Activated T-cell treated with anti-CD3 and anti-CD28 coated beads, Interleukin-2, amount 50 U/mL, for 24 hours (primary cell): ENCODE results near the gene SH3D19.

ENCODE experiments used
- DNase-seq: peaks from one replicate; pipeline ENCODE4 v3.0.0-alpha.2; 2020
- H3K27ac Mint-ChIP-seq: 2 replicates; pipeline ENCODE4 v1.8.0; 2020; ENCODE audit warnings: mild to moderate bottlenecking, mixed read lengths
- H3K27me3 Mint-ChIP-seq: 2 replicates; pipeline ENCODE4 v1.8.0; 2020; ENCODE audit warnings: mixed read lengths
- H3K36me3 Mint-ChIP-seq: 2 replicates; pipeline ENCODE4 v1.8.0; 2020; ENCODE audit warnings: low read depth, mixed read lengths
- H3K4me1 Mint-ChIP-seq: 2 replicates; pipeline ENCODE4 v1.8.0; 2020; ENCODE audit warnings: low read depth, mixed read lengths
- H3K4me3 Mint-ChIP-seq: 2 replicates; pipeline ENCODE4 v1.8.0; 2020; ENCODE audit warnings: mild to moderate bottlenecking, moderate library complexity, mixed read lengths
- H3K9me3 Mint-ChIP-seq: 2 replicates; pipeline ENCODE4 v1.8.0; 2020; ENCODE audit warnings: mixed read lengths

Gene SH3D19

DNA sequence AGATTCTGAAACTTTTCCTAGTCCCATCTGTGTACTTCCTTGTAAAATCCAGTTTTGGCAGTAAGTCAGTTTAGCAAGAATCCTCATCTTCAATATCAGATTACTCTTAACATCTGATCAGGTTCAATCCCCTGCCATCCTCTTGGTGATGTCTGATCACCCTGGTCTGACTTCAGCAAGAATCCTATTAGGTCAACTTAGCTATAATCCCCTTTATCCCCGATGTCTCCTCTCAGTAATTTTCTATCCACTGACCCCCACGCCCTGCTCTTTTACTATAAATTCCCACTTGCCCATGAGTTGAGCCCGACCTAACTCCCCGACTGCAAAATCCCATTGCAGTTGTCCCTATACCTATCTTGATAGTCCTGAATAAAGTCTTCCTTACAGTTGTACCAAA, 106.3 kb downstream of the SH3D19 start:
- Mint-ChIP-seq H3K36me3 (no peaks in the 10 kb centered on the region), H3K4me3 (no peak overlapping the region), H3K27ac (no peak overlapping the region), H3K27me3 (peaks cover 24% of the 10 kb centered on the region), H3K4me1 (no peaks in the 10 kb centered on the region), H3K9me3 (no peaks in the 10 kb centered on the region)
- DNase-seq, result no peak

DNA sequence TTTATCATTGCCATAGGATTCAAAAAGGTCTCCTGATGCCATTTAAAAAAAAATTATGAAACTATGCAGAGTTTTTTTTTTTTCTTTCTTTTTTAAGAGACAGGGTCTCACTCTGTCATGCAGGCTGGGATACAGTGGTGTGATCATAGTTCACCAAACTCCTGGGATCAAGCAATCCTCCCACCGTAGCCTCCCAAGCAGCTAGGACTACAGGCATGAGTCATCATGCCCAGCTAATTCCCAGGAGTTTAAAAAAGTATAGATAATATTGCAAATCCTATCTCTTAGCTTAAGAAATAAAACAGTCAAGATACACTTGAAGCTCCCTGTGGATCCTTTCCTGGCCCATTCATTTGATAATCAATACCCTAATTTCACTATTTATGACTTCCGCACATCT, 107.1 kb downstream of the SH3D19 start:
- no peaks in the 10 kb centered on the region for H3K36me3 Mint-ChIP-seq
- H3K27ac Mint-ChIP-seq, result no peak overlapping the region
- no peaks in the 10 kb centered on the region for H3K9me3 Mint-ChIP-seq
- no peak for DNase-seq
- no peak overlapping the region for H3K4me3 Mint-ChIP-seq
- no peaks in the 10 kb centered on the region for H3K4me1 Mint-ChIP-seq
- peaks cover 17% of the 10 kb centered on the region for H3K27me3 Mint-ChIP-seq

DNA sequence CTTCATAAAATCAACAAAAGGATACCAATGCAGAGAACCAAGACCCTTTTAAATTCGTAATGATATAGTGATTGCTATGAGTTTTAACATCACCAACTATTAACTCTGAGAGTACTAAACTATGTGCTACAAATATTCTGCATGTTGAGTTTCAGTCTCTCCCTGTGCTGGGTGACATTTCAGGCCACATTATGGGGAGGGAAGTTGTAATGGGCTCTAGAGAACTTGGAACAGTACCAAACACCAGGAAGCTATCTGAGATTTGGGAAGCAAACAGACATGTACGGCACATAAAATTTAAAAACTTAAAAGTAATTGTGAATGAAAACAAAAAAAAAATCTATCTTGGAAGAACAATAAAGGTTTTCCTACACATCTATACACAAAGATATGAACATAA, 108.1 kb downstream of the SH3D19 start:
- no peak overlapping the region for H3K4me3 Mint-ChIP-seq
- no peaks in the 10 kb centered on the region for H3K9me3 Mint-ChIP-seq
- peaks cover 18% of the 10 kb centered on the region for H3K27me3 Mint-ChIP-seq
- no peaks in the 10 kb centered on the region for H3K4me1 Mint-ChIP-seq
- no peak for DNase-seq
- no peaks in the 10 kb centered on the region for H3K36me3 Mint-ChIP-seq
- H3K27ac Mint-ChIP-seq, result no peak overlapping the region

DNA sequence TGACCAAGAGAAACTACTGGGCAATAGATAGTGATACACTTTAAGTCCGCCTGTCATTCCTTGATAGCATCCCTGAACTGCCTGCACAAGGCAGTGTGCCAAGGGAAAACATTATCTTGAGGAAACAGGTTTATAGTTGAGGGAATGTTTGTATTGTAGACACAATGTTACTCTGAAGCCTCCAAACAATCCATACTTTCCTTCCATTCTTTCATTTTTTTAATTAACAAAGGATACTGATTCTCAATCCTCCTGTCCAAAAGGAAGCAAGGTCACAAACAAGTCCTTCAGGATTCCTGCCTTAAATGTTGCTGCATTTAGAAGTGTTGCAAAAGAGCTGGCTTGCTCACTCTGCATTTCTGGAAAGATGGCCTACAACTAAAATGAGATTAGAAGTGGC, 110.1 kb downstream of the SH3D19 start:
- DNase-seq, result no peak
- Mint-ChIP-seq H3K36me3 (no peaks in the 10 kb centered on the region), H3K27ac (no peak overlapping the region), H3K9me3 (no peaks in the 10 kb centered on the region), H3K27me3 (peaks cover 18% of the 10 kb centered on the region), H3K4me3 (no peak overlapping the region), H3K4me1 (no peaks in the 10 kb centered on the region)

DNA sequence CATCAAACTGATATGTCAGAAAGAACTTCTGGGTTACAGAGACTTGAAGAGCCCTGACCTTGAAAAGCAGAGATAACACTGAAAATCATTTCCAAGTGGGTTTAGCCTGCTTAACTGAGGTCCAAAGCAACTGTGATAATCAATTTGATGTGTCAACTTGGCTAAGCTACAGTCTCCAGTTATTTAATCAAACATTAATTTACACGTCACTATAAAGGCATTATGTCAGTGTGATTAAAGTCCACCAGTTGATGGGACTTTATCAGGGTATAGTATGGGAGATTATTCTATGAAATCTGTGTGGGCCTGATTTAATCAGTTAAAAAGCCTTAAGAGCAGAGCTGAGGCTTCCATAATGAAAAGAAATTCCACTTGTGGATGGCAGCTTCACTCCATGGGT, 117.5 kb downstream of the SH3D19 start:
- no peaks in the 10 kb centered on the region for H3K9me3 Mint-ChIP-seq
- no peaks in the 10 kb centered on the region for H3K4me1 Mint-ChIP-seq
- no peak overlapping the region for H3K27ac Mint-ChIP-seq
- H3K27me3 Mint-ChIP-seq, result peaks cover 3% of the 10 kb centered on the region
- no peak overlapping the region for H3K4me3 Mint-ChIP-seq
- no peaks in the 10 kb centered on the region for H3K36me3 Mint-ChIP-seq
- no peak for DNase-seq

DNA sequence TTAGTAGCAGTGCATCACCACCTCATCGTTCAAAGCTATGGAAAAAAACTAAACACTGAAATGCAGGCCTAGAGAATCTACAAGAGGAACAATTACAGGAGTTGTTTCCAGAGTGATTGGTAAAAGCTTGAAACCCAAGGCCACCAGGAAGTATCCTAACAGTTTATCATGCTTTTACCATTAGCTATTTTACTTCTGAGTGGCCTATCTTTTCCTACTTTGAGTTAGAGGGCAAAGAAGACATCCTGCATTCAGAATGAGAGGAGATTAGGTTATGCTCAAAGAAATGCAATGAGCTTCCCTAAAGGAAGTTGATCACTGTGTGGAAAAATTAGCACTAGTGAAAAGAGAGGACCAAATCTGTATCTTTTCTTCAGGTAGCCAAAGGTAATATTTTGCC, 118.2 kb downstream of the SH3D19 start:
- H3K27me3 Mint-ChIP-seq, result no peaks in the 10 kb centered on the region
- H3K36me3 Mint-ChIP-seq, result no peaks in the 10 kb centered on the region
- no peak overlapping the region for H3K4me3 Mint-ChIP-seq
- H3K9me3 Mint-ChIP-seq, result no peaks in the 10 kb centered on the region
- no peak overlapping the region for H3K27ac Mint-ChIP-seq
- no peaks in the 10 kb centered on the region for H3K4me1 Mint-ChIP-seq
- no peak for DNase-seq

DNA sequence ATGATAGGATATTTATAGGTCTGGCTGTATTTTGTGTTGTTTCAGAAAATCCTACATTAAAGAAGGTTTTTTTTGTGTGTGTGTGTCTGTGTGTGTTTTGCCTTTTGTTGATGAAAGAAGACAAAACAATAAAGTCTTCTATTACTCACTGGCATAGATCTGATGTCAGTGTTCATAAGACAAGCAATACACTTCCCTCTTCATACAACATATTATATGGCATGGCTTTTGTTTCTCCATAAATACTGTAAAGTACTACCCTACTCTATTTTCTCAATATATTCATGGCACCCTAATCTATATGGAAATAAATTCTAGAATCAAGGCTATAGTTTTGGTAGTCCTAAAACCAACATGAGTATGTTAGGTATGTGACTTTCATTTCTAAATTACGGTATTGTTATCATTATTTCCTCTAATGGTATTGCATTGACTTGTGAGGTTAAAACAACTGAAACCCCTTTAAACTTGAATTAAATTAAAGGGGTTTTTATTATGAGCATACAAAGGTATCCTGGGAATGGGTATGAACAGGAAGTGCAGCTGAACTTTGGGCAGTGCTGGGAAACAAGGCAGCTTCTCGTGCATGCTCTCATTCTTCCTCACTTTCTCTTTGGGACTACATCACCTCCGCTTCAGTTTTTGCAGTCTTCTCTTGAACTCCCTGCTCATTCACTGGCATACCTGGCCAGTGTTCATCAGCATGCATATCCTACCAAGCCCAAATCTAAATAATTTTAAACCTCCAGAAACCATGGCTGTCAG, 119.0 kb downstream of the SH3D19 start:
- Mint-ChIP-seq H3K27ac (no peak overlapping the region), H3K4me3 (no peak overlapping the region), H3K36me3 (no peaks in the 10 kb centered on the region), H3K27me3 (no peaks in the 10 kb centered on the region), H3K4me1 (no peaks in the 10 kb centered on the region), H3K9me3 (no peaks in the 10 kb centered on the region)
- no peak for DNase-seq

DNA sequence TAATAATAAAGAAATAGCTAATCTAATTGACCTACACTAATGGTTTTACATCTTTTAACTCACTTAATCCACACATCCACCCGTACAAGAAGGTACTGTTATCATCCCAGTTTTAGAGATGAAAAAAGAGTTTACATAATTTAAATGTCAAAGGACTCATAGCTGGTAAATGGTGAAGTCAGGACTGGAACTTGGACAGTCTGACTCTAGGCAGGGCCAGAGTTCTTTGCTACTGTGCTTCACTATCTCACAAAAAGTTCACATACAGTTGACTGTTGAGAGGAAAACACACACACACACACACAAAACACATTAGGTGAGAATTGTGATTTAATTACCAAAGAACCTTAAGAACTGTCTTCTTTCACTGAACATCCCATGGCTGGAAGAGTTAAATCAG, 119.7 kb downstream of the SH3D19 start:
- Mint-ChIP-seq H3K4me1 (no peaks in the 10 kb centered on the region), H3K4me3 (no peak overlapping the region), H3K27me3 (no peaks in the 10 kb centered on the region), H3K27ac (no peak overlapping the region), H3K36me3 (no peaks in the 10 kb centered on the region), H3K9me3 (no peaks in the 10 kb centered on the region)
- no peak for DNase-seq

DNA sequence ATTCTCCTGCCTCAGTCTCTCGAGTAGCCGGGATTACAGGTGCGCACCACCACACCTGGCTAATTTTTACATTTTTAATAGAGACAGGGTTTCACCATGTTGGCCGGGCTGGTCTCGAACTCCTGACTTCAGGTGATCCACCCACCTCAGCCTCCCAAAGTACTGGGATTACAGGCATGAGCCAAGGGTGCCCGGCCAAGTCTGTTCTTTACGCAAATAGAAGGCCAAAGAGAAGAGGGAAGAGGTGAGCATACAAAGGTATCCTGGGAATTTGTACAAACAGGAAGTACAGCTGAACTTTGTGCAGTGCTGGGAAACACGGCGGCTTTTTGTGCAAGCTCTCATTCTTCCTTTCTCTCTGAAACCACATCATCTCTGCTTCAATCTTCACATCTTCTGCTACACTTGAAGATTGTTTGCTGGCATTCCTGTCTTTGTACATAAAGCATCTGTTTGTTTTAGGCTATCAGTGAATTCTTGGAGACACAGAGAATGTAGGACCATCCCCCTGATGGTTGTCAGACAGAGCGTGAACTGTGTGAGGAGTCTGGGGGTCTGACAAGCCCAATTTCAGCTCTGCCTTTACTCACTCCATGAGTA, 120.4 kb downstream of the SH3D19 start:
- no peak overlapping the region for H3K27ac Mint-ChIP-seq
- no peaks in the 10 kb centered on the region for H3K36me3 Mint-ChIP-seq
- H3K4me1 Mint-ChIP-seq, result no peaks in the 10 kb centered on the region
- H3K9me3 Mint-ChIP-seq, result no peaks in the 10 kb centered on the region
- DNase-seq, result no peak
- H3K4me3 Mint-ChIP-seq, result no peak overlapping the region
- no peaks in the 10 kb centered on the region for H3K27me3 Mint-ChIP-seq

DNA sequence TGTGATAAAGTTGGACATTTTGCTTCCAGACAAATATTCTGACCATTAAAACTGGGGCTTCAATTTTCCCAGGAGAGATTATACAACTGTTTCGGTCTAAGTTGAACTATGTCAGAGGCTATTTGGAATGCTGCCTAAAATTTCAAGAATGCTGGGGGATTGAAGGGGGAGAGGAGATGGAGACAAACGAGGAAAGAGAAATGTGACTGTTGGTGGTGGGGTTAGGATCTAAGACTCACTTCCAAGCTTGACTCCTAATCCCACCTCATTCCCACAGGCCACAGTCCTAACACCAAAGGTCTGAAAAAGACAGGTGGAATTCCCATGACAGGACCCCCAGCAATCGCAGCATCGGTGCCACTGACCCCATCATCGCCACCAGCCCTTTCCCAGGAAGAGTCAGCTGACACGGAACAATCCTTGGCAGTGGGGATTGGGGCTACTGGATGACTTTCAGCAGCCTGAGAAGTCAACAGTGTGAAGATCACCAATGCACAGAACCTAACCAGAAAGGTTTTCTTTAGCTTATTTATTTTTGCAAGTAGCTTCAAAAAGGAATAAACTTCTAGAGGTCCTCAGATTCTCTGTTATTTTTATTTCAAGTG, 122.5 kb downstream of the SH3D19 start:
- no peak overlapping the region for H3K27ac Mint-ChIP-seq
- H3K4me3 Mint-ChIP-seq, result no peak overlapping the region
- H3K9me3 Mint-ChIP-seq, result no peaks in the 10 kb centered on the region
- DNase-seq, result no peak
- no peaks in the 10 kb centered on the region for H3K36me3 Mint-ChIP-seq
- H3K27me3 Mint-ChIP-seq, result no peaks in the 10 kb centered on the region
- no peaks in the 10 kb centered on the region for H3K4me1 Mint-ChIP-seq

DNA sequence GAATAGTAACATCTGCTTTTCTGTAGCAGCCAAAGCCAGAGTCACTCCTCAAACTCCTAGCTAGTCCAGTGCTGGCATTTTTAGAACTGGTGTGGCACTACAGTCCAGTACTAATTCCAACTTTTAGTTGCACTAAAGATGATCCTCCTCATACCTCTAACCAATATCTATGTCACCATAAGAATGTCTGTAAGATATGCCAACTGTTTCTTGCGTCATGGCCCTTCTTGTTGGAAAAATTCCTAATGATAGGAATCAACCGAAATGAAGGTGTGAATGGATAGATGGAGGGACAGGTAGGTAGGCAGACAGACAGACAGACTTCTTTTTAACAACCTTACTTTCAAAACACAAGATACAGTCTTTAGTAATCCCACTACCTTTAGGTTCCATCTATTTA, 123.0 kb downstream of the SH3D19 start:
- Mint-ChIP-seq H3K27me3 (no peaks in the 10 kb centered on the region), H3K27ac (no peak overlapping the region), H3K4me3 (no peak overlapping the region), H3K4me1 (no peaks in the 10 kb centered on the region), H3K9me3 (no peaks in the 10 kb centered on the region), H3K36me3 (no peaks in the 10 kb centered on the region)
- DNase-seq, result no peak

DNA sequence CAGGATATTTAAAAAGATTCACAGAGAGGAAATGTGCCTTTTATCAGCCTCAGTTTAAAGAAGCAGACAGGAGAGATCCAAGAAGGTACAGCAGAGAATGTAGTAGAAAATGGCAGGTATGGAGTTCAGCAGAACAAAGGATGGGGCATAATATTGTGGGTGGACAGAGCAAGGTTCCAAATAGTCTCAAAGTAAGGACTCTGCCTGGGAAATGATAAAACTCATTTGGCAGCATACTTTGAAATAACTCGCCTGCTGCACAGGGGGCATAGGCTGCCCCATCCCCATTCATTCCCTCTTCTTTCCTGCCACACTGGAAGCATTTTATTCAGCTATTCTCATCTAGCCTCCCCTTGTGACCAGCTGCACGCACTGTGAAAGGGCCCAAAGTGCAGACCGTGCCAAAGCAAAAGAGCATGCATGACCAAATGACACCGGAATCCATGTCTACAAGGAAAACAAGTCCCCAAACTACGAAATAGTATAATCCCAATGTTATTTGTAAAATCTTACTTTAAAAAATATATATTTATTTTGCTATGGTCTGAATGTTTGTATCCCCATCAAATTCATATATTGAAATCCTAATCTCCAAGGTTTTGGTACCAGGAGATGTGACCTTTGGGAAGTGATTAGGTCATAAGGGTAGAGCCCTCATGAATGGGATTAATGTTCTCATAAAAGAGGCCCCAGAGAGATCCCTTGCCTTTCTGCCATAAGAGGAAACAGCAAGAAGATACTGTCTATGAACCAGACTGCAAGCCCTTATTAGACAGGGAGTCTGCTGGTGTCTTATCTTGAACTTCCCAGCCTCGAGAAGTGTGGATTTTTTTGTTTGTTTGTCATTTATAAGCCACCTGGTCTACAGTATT, 125.8 kb downstream of the SH3D19 start:
- Mint-ChIP-seq H3K9me3 (no peaks in the 10 kb centered on the region), H3K4me1 (no peaks in the 10 kb centered on the region), H3K36me3 (no peaks in the 10 kb centered on the region), H3K27ac (no peak overlapping the region), H3K27me3 (peaks cover 3% of the 10 kb centered on the region), H3K4me3 (no peak overlapping the region)
- no peak for DNase-seq

DNA sequence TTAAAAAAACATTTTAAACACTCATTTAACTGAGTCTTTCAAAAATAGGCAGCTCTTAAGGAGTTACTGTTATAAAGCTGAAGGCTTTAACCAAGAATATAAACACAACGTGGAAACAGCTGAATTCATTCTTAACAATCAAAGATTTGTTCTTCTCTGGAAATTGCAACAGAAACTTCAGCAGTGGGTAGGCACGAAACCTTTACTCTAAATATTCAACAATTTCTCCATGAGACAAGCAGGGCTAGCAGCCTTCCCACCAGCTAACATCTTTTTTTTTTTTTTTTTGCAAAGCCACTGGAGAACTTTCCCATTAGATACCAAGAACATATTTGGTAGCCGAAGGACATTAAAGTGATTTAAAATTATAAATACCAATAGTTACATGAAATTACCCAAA, 126.7 kb downstream of the SH3D19 start:
- Mint-ChIP-seq H3K36me3 (no peaks in the 10 kb centered on the region), H3K9me3 (no peaks in the 10 kb centered on the region), H3K27ac (no peak overlapping the region), H3K4me1 (no peaks in the 10 kb centered on the region), H3K4me3 (no peak overlapping the region), H3K27me3 (peaks cover 3% of the 10 kb centered on the region)
- DNase-seq, result no peak

DNA sequence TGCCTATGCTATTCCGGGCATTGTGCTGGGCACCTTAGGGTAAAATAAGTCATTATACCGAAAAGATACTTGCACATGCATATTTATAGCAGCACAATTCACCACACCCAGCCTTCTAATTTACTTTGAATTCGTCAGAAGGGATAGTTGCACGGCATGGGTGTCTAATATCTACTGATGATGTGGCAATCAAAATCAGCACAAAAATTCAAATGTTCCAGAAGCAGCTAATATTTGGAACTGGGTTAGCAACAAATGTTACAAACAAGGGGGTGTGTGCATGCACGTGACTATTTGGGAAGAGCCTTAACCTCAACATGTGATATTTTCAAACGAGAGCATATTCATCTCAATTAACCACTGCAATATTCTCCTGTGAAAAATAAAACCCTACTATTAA, 128.2 kb downstream of the SH3D19 start:
- DNase-seq, result no peak
- H3K36me3 Mint-ChIP-seq, result no peaks in the 10 kb centered on the region
- H3K4me1 Mint-ChIP-seq, result no peaks in the 10 kb centered on the region
- H3K27ac Mint-ChIP-seq, result no peak overlapping the region
- no peaks in the 10 kb centered on the region for H3K9me3 Mint-ChIP-seq
- H3K4me3 Mint-ChIP-seq, result no peak overlapping the region
- peaks cover 8% of the 10 kb centered on the region for H3K27me3 Mint-ChIP-seq

DNA sequence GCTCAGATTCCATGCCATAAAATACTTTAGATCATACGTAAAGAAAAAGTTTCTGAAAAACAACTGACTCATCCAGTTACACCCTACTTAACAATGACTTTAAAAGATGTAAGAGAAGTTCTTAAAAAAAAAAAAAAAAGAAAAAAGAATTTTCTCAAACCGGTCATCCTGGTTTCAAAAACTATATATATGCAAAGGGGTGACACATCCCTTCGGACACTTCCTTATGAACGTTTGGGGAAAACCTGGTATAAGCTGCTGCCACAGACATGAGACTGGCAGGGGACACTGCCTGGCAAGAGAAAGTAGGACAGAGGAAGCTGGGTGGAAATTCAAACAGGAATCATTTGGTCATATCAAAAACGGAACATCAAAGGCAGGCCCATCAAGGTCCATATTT, 129.6 kb downstream of the SH3D19 start:
- Mint-ChIP-seq H3K27me3 (peaks cover 18% of the 10 kb centered on the region), H3K36me3 (no peaks in the 10 kb centered on the region), H3K4me3 (no peak overlapping the region), H3K4me1 (no peaks in the 10 kb centered on the region), H3K9me3 (no peaks in the 10 kb centered on the region), H3K27ac (no peak overlapping the region)
- DNase-seq, result no peak
